HCT116 (cell line): ENCODE results near the gene WDR4.

Source experiments
- CEBPB ChIP-seq: IDR thresholded peaks from 2 replicates; pipeline ENCODE4 v1.6.1; 2012; ENCODE audit warnings: low read depth
- EGR1 ChIP-seq: IDR thresholded peaks from 2 replicates; pipeline ENCODE4 v1.6.1; 2012; ENCODE audit warnings: low read depth
- JUND ChIP-seq: IDR thresholded peaks from 2 replicates; pipeline ENCODE4 v1.6.1; 2012
- POLR2A ChIP-seq: IDR thresholded peaks from 2 replicates; pipeline ENCODE4 v1.7.0; 2011; ENCODE audit warnings: borderline replicate concordance; ENCODE audit not compliant: insufficient read depth, insufficient read length; ENCODE audit errors: extremely low read depth
- POLR2AphosphoS5 ChIP-seq: IDR thresholded peaks from 2 replicates; pipeline ENCODE4 v1.6.1; 2011; ENCODE audit warnings: mild to moderate bottlenecking, low read depth, low read length, moderate library complexity
- RAD21 ChIP-seq: IDR thresholded peaks from 2 replicates; pipeline ENCODE4 v1.6.1; 2012; ENCODE audit warnings: low read depth, mild to moderate bottlenecking
- SRF ChIP-seq: IDR thresholded peaks from 2 replicates; pipeline ENCODE4 v1.6.1; 2012; ENCODE audit warnings: low read depth
- YY1 ChIP-seq: IDR thresholded peaks from 2 replicates; pipeline ENCODE4 v1.6.1; 2011; ENCODE audit warnings: low read length, low read depth, moderate library complexity, mild to moderate bottlenecking; ENCODE audit not compliant: insufficient replicate concordance; ENCODE audit errors: extremely low read depth
- ZFX ChIP-seq: fragments of 450-650 bp; IDR thresholded peaks from 2 replicates; pipeline ENCODE4 v1.6.1; 2017
- ZNF274 ChIP-seq: fragments of 200-500 bp; sonication (Bioruptor generic); IDR thresholded peaks from 2 replicates; pipeline ENCODE4 v1.6.1; 2014; ENCODE audit warnings: mild to moderate bottlenecking, low read depth, low read length, inconsistent platforms
- TF ChIP-seq, protein P1 (sequence below), 3 experiments: fragments of 200-600 bp in 1 of 3; sonication (generic) in 1 of 3; IDR thresholded peaks in 2 of 3; conservative IDR thresholded peaks in 1 of 3; 2 replicates each; pipeline ENCODE4 v1.5.1; 2012 to 2017; ENCODE audit warnings: low read depth in 2 of 3, low read length in 2 of 3, antibody characterized with exemption in 1 of 3, borderline replicate concordance in 1 of 3, control low read depth in 1 of 3, mild to moderate bottlenecking in 1 of 3, mixed read lengths in 1 of 3, mixed run types in 1 of 3, moderate library complexity in 1 of 3; ENCODE audit not compliant: insufficient read depth in 1 of 3
- TF ChIP-seq, protein P2 (sequence below): IDR thresholded peaks from 2 replicates; pipeline ENCODE4 v1.6.1; 2012
- TF ChIP-seq, protein P3 (sequence below): IDR thresholded peaks from 2 replicates; pipeline ENCODE4 v1.6.1; 2012; ENCODE audit warnings: low read depth
- TF ChIP-seq, protein P4 (sequence below): IDR thresholded peaks from 2 replicates; pipeline ENCODE4 v1.6.1; 2011; ENCODE audit warnings: mild to moderate bottlenecking, low read length, moderate library complexity; ENCODE audit not compliant: insufficient replicate concordance; ENCODE audit errors: extremely low read depth

DNA sequence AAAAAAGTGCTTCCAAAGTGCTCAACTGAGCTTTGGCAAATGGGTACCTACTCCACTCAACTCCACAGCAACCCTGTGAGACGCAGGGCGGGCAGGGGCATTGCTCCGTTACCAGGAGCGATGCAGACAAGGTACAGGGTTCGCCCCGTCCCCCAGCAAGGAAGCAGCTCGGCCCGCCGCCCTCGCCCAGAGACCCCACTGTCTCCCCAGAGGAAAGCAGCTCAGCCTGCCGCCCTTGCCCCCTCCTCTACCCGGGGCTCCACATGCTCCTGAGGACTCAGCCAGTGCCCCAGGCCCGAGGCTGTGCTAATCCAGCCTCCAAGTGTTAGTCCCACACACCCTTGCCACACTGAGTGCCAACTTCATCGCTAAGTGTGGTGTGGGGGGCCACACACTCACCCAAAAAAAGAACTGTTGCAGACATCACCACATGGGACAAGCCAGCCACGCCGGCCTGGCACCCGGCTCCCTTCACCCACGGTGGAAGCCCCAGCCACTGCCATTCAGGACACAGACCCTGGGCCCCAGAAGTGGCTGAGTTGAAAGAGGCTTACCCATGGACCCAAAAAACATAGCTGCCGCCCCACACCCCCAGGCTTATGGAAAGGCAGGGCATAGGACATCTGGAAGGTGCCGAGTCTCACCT lies 26.3 kb downstream of the WDR4 start:
- TF ChIP-seq, protein P1, sequence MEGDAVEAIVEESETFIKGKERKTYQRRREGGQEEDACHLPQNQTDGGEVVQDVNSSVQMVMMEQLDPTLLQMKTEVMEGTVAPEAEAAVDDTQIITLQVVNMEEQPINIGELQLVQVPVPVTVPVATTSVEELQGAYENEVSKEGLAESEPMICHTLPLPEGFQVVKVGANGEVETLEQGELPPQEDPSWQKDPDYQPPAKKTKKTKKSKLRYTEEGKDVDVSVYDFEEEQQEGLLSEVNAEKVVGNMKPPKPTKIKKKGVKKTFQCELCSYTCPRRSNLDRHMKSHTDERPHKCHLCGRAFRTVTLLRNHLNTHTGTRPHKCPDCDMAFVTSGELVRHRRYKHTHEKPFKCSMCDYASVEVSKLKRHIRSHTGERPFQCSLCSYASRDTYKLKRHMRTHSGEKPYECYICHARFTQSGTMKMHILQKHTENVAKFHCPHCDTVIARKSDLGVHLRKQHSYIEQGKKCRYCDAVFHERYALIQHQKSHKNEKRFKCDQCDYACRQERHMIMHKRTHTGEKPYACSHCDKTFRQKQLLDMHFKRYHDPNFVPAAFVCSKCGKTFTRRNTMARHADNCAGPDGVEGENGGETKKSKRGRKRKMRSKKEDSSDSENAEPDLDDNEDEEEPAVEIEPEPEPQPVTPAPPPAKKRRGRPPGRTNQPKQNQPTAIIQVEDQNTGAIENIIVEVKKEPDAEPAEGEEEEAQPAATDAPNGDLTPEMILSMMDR (IDR thresholded peaks at IDR 0.05 in 2 of 3, conservative IDR thresholded peaks at IDR 0.05 in 1 of 3; ENCODE audit: borderline replicate concordance in 1 of 3, insufficient read depth in 1 of 3, low read depth in 2 of 3, low read length in 2 of 3), result no peak
- TF ChIP-seq YY1 (no peak), CEBPB (no peak), POLR2A (no peak), ZNF274 (no peak), EGR1 (no peak), ZFX (no peak), POLR2AphosphoS5 (no peak), RAD21 (no peak), SRF (no peak), JUND (no peak)
- TF ChIP-seq, protein P2, sequence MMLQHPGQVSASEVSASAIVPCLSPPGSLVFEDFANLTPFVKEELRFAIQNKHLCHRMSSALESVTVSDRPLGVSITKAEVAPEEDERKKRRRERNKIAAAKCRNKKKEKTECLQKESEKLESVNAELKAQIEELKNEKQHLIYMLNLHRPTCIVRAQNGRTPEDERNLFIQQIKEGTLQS, result no peak
- TF ChIP-seq, protein P3, sequence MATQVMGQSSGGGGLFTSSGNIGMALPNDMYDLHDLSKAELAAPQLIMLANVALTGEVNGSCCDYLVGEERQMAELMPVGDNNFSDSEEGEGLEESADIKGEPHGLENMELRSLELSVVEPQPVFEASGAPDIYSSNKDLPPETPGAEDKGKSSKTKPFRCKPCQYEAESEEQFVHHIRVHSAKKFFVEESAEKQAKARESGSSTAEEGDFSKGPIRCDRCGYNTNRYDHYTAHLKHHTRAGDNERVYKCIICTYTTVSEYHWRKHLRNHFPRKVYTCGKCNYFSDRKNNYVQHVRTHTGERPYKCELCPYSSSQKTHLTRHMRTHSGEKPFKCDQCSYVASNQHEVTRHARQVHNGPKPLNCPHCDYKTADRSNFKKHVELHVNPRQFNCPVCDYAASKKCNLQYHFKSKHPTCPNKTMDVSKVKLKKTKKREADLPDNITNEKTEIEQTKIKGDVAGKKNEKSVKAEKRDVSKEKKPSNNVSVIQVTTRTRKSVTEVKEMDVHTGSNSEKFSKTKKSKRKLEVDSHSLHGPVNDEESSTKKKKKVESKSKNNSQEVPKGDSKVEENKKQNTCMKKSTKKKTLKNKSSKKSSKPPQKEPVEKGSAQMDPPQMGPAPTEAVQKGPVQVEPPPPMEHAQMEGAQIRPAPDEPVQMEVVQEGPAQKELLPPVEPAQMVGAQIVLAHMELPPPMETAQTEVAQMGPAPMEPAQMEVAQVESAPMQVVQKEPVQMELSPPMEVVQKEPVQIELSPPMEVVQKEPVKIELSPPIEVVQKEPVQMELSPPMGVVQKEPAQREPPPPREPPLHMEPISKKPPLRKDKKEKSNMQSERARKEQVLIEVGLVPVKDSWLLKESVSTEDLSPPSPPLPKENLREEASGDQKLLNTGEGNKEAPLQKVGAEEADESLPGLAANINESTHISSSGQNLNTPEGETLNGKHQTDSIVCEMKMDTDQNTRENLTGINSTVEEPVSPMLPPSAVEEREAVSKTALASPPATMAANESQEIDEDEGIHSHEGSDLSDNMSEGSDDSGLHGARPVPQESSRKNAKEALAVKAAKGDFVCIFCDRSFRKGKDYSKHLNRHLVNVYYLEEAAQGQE, result no peak
- TF ChIP-seq, protein P4, sequence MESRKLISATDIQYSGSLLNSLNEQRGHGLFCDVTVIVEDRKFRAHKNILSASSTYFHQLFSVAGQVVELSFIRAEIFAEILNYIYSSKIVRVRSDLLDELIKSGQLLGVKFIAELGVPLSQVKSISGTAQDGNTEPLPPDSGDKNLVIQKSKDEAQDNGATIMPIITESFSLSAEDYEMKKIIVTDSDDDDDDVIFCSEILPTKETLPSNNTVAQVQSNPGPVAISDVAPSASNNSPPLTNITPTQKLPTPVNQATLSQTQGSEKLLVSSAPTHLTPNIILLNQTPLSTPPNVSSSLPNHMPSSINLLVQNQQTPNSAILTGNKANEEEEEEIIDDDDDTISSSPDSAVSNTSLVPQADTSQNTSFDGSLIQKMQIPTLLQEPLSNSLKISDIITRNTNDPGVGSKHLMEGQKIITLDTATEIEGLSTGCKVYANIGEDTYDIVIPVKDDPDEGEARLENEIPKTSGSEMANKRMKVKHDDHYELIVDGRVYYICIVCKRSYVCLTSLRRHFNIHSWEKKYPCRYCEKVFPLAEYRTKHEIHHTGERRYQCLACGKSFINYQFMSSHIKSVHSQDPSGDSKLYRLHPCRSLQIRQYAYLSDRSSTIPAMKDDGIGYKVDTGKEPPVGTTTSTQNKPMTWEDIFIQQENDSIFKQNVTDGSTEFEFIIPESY, result no peak
